SU-DHL-6 (cell line): ENCODE measurements around the gene ORAI2.
"Not testable (repeated sequence)": the region's sequence is repeated elsewhere in the genome, so short reads cannot be mapped to it uniquely, and the experiment has no call there.

Experiments
- H2AFZ ChIP-seq: fragments of 200-600 bp; sonication (generic); 2 replicates; pipeline ENCODE4 v1.6.1; 2014; ENCODE audit warnings: low read depth, mild to moderate bottlenecking, moderate library complexity, mixed read lengths, antibody characterized with exemption, low read length; ENCODE audit not compliant: severe bottlenecking
- H3F3A ChIP-seq: fragments of 200-600 bp; shearing (Covaris generic); 2 replicates; pipeline ENCODE4 v1.6.0; 2016; ENCODE audit warnings: antibody characterized with exemption, mild to moderate bottlenecking; ENCODE audit not compliant: insufficient read depth
- H3K27ac ChIP-seq: fragments of 200-600 bp; sonication (generic); 2 replicates; pipeline ENCODE4 v1.5.1; 2016; ENCODE audit warnings: low read depth, mild to moderate bottlenecking, low read length, moderate library complexity, mixed read lengths
- H3K27me3 ChIP-seq: fragments of 200-600 bp; sonication (generic), shearing (Covaris generic); 2 replicates; pipeline ENCODE4 v1.6.0; 2014; ENCODE audit warnings: mild to moderate bottlenecking, low read length
- H3K36me3 ChIP-seq: fragments of 200-600 bp; sonication (generic); 2 replicates; pipeline ENCODE4 v1.6.1; 2014; ENCODE audit warnings: mild to moderate bottlenecking, low read length, mixed read lengths
- H3K4me2 ChIP-seq: fragments of 300-600, 200-600 bp; shearing (Covaris generic), sonication (generic); 2 replicates; pipeline ENCODE4 v1.6.0; 2014; ENCODE audit warnings: low read length, low read depth, mild to moderate bottlenecking; ENCODE audit not compliant: poor library complexity, severe bottlenecking
- H3K4me3 ChIP-seq: fragments of 200-600 bp; sonication (generic); 2 replicates; pipeline ENCODE4 v1.5.1; 2014; ENCODE audit warnings: antibody characterized with exemption, low read length, mild to moderate bottlenecking, mixed read lengths; ENCODE audit not compliant: insufficient read depth, poor library complexity, severe bottlenecking
- H3K79me2 ChIP-seq: fragments of 200-600 bp; sonication (generic); 2 replicates; pipeline ENCODE4 v1.6.1; 2014; ENCODE audit warnings: mild to moderate bottlenecking, low read length, moderate library complexity; ENCODE audit not compliant: insufficient read depth
- H3K9ac ChIP-seq: fragments of 200-600 bp; sonication (generic); 2 replicates; pipeline ENCODE4 v1.7.0; 2014; ENCODE audit warnings: mild to moderate bottlenecking, low read length
- H3K9me2 ChIP-seq: fragments of 200-600 bp; sonication (generic); replicated peaks from 2 replicates; pipeline ENCODE4 v1.6.1; 2014; ENCODE audit warnings: low read length; ENCODE audit not compliant: insufficient read depth
- H3K9me3 ChIP-seq: fragments of 200-600 bp; sonication (generic); 2 replicates; pipeline ENCODE4 v1.6.1; 2014; ENCODE audit warnings: low read length, mixed read lengths; ENCODE audit not compliant: insufficient read depth
- H4K20me1 ChIP-seq: fragments of 200-600 bp; sonication (generic); 2 replicates; pipeline ENCODE4 v1.6.1; 2014; ENCODE audit warnings: low read depth, mild to moderate bottlenecking, antibody characterized with exemption, low read length, moderate library complexity, mixed read lengths

ORAI2 gene

DNA sequence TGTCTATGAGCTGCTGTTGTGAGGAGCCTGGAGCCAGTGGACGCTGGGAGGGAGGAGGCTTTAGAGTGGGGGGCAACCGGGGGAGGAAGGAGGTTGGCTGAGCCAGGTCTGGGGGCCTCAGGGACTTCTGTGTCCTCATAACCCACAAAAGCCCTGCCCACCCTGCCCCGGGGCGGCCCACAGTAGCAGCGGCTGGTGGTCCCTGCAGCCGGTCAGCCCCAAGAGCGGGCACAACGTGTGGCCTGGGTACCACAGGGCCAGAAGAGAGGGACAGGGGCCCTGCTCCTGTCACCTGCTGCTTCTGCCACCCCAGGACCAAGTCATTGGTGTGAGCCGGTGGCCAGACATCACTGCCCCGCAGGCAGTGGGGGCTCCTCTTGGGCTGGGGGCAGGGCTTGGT lies 48.6 kb downstream of the ORAI2 start:
- not testable (repeated sequence) for H3K9ac ChIP-seq, H3K9me2 ChIP-seq, H4K20me1 ChIP-seq, H3K36me3 ChIP-seq, H3K9me3 ChIP-seq, H3F3A ChIP-seq, H3K27ac ChIP-seq, H3K4me3 ChIP-seq, H3K4me2 ChIP-seq, H3K27me3 ChIP-seq, H3K79me2 ChIP-seq, H2AFZ ChIP-seq

DNA sequence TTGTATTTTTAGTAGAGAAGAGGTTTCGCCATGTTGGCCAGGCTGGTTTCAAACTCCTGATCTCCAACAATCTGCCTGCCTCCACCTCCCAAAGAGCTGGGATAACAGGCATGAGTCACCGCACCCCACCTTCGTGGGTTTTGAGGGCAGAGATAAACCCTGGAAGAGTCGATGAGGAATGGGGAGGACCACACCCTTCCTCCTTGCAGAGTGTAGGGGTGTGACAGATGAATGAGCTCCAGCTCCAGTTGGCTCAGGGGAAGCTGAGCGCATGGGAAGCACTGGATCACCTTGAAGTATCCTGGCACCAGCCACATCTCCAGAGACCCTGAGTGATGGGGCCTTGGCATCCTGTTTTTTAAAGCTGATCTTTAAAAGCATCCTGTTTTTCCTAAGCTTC lies 50.9 kb downstream of the ORAI2 start:
- not testable (repeated sequence) for H3K9me3 ChIP-seq, H3K79me2 ChIP-seq, H3K4me2 ChIP-seq, H3K36me3 ChIP-seq, H3K9me2 ChIP-seq, H3K9ac ChIP-seq, H3K27ac ChIP-seq, H3F3A ChIP-seq, H3K4me3 ChIP-seq, H4K20me1 ChIP-seq, H2AFZ ChIP-seq, H3K27me3 ChIP-seq

DNA sequence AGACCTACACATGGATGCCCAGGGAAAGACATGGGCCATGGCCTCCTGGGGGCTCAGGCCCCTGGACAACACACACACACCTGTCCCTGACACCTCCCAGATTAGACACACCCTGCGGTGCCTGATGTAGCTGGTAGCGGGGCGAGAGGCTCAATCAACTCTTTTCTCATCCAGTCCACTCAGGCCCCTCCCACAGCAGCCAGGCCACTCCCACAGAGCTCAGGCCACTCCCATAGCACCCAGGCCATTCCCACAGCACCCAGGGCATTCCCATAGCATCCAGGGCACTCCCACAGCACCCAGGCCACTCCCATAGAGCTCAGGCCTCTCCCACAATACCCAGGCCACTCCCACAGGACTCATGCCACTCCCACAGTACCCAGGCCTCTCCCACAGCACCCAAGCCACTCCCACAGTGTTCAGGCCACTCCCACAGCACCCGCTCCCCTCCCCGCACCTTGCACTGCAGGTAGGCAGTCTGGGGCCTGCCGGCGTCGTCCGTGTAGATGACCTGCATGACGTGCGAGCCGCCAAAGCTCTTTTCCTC lies 57.2 kb downstream of the ORAI2 start:
- H3K4me2 ChIP-seq, H3F3A ChIP-seq, H3K27me3 ChIP-seq, H3K9me3 ChIP-seq, H3K9ac ChIP-seq, H4K20me1 ChIP-seq, H2AFZ ChIP-seq, H3K36me3 ChIP-seq, H3K4me3 ChIP-seq, H3K79me2 ChIP-seq, H3K27ac ChIP-seq, H3K9me2 ChIP-seq: not testable (repeated sequence)

DNA sequence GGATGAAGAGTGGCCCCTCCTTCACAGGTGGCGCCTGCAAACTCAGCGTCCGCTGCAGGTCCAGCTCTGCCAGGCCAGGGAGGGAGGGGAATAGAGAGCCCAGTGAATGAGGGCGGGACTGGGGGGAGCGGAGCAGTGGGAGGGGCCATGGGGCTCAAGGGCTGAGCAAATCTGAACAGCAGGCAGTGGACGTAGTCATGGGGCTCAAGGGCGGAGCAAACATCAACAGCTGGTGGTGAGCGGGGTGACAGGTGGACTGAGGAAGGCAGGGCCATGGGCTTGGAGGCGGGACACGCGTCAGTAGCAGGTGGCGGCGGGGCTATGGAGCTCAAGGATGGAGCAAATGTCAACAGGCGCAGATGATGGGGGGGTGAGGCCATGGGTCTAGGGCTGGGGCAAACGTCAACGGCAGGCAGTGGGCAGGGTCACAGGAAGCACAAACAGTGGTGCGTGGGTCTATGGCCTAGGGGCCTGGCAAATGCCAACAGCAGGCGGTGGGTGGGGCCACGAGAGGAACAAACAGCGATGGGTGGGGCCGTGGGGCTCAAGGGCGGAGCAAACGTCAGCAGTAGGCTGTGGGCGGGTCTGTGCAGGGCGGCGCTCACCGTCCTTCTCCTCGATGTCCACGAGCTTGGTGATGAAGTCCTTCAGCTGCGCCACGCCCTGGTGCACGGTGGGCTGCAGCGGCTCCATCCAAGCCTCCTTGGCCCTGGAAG lies 60.0 kb downstream of the ORAI2 start:
- not testable (repeated sequence) for H3K79me2 ChIP-seq, H3K36me3 ChIP-seq, H2AFZ ChIP-seq, H3K4me2 ChIP-seq, H3K9me3 ChIP-seq, H3K27ac ChIP-seq, H3K27me3 ChIP-seq, H3K9ac ChIP-seq, H3K4me3 ChIP-seq, H3K9me2 ChIP-seq, H3F3A ChIP-seq, H4K20me1 ChIP-seq

DNA sequence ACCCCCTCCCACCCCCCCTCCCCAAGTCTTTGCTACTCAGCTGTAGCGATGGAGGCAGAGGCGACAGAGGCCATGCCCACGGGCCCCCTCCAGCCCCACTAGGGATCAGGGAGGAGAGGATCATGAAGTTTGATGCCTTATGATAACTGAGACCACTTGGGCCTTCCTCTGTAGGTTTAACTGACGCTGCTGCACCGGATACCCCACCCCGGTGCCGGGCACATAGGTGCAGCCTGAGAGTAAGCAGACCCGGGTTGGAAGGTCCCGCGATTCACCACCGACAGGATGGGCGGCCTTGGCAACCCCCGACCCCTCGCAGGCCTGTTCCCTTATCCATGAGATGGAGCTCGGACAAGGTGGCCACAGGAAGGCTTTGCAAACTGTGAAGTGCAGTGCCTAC lies 60.7 kb downstream of the ORAI2 start:
- H2AFZ ChIP-seq, H4K20me1 ChIP-seq, H3K79me2 ChIP-seq, H3K36me3 ChIP-seq, H3K27me3 ChIP-seq, H3K9me3 ChIP-seq, H3F3A ChIP-seq, H3K9me2 ChIP-seq: not testable (repeated sequence)
- H3K9ac ChIP-seq, result peak overlapping the region; percentile 44; the same call in 1 of the 2 replicates
- H3K4me3 ChIP-seq, result peak overlapping the region; percentile 52
- H3K27ac ChIP-seq, result 0 out of 2 replicates have a peak overlapping the region, but pooled peaks have one; percentile 44
- peak overlapping the region; percentile 45 for H3K4me2 ChIP-seq

DNA sequence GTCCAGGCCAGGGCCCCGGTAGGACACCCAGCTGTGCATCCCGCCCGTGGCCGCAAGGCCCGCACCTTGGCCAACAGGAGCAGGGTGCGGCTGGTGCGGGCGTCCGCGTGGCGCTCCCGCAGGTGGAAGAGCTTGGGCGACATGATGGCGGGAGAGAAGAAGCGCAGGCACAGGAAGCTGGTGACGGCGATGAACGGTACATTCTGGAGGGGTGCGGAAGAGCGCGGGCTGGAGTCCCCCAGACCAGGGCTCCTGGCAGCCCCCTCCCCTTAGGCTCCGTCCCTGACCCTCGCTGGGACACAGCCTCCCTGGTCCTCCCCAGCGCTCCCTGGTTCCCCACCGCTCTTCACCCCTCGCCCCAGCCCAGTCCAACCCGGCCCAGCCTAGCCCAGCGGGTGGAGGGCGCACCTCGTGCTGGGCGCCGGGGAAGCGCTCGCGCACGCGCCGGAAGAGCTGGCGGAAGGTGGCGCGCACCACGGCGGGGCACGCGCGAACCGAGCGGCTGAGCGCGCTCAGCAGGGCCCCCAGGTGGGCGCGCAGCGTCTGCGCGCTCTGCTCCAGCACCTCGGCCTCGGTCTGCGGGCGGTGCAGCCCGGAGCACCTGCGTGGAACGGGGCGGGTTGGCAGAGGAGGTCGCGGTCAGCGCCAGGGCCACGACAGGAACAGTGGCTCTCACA lies 61.2 kb downstream of the ORAI2 start:
- not testable (repeated sequence) for H3K36me3 ChIP-seq, H3K27me3 ChIP-seq, H3K27ac ChIP-seq, H3K9me2 ChIP-seq, H3K79me2 ChIP-seq, H3F3A ChIP-seq, H3K4me2 ChIP-seq, H3K9me3 ChIP-seq, H4K20me1 ChIP-seq, H3K4me3 ChIP-seq, H2AFZ ChIP-seq
- H3K9ac ChIP-seq, result 0 out of 2 replicates have a peak overlapping the region, but pooled peaks have one; percentile 44

DNA sequence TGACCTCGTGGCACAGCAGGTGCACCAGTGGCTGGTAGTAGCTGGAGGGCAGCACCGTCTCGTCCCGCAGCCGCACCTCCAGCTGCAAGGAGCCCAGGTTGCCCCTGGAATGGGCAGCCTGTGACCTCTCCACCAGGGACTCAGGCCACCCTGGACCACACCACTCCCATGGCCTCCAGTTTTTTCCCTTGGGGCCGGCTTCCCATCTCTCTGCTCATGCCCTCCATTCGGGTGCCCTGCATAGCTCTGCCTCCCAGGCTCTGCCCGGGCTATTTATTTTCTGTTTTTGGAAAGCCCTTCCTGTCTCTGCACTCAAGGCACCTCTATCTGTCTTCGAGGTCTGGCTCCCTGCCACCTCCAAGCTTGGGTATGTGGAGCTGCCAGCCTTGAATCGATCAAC lies 63.5 kb downstream of the ORAI2 start:
- not testable (repeated sequence) for H4K20me1 ChIP-seq, H3K27me3 ChIP-seq, H3K36me3 ChIP-seq, H3K9me2 ChIP-seq, H3F3A ChIP-seq, H3K4me3 ChIP-seq, H3K9ac ChIP-seq, H3K27ac ChIP-seq, H3K4me2 ChIP-seq, H3K79me2 ChIP-seq, H2AFZ ChIP-seq, H3K9me3 ChIP-seq

DNA sequence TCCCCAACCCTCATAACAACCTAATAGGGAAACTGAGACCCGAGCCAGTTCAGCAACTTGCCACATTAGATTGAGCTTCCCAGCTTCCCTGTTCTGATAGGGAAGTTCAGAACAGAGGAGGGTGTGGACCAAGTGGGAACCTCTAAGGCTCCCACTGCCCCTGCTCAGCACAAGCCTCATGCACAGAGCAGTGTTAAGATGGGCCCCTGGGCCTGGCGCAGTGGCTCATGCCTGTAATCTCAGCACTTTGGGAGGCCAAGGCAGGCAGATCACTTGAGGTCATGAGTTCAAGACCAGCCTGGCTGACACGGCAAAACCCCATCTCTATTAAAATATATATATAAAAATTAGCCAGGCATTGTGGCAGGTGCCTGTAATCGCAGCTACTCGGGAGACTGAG lies 63.9 kb downstream of the ORAI2 start:
- not testable (repeated sequence) for H3K4me2 ChIP-seq, H3K79me2 ChIP-seq, H3K9me2 ChIP-seq, H3K27ac ChIP-seq, H3K36me3 ChIP-seq, H2AFZ ChIP-seq, H3F3A ChIP-seq, H3K9me3 ChIP-seq, H3K4me3 ChIP-seq, H4K20me1 ChIP-seq, H3K27me3 ChIP-seq, H3K9ac ChIP-seq
